Ovary (tissue), 9 donors: Measurements from ENCODE around the gene MKNK2. TPM values are rescaled to one million over a fixed set of nuclear protein-coding genes. Genes with fewer than 3 reads are reported as not detected.
"Not testable (repeated sequence)": the region's sequence is repeated elsewhere in the genome, so short reads cannot be mapped to it uniquely, and the experiment has no call there.

Experiments used
- DNase-seq, 5 donors: peaks; one replicate each; pipeline ENCODE4 v3.0.0-alpha.2; 2019 to 2020
- H3K27ac ChIP-seq, 2 donors: fragments of 200-600 bp; one replicate each; pipeline versions ENCODE4 v1.5.1 to v1.8.0; 2019 to 2022
- H3K27me3 ChIP-seq: fragments of 200-600 bp; one replicate; pipeline ENCODE4 v1.8.0; 2022
- H3K36me3 ChIP-seq: fragments of 200-600 bp; sonication (generic); one replicate; pipeline ENCODE4 v1.5.1; 2019
- H3K4me1 ChIP-seq: one replicate; pipeline ENCODE4 v1.8.1; 2013; ENCODE audit warnings: mild to moderate bottlenecking, moderate library complexity; ENCODE audit not compliant: insufficient read depth
- H3K4me3 ChIP-seq: fragments of 200-600 bp; sonication (generic); one replicate; pipeline ENCODE4 v1.5.1; 2017
- H3K9me3 ChIP-seq, 2 donors: fragments of 200-600 bp in 1 of 2; sonication (generic) in 1 of 2; one replicate each; pipeline versions ENCODE4 v1.5.1 to v1.8.1; 2013 to 2019; ENCODE audit warnings: mild to moderate bottlenecking in 1 of 2, moderate library complexity in 1 of 2
- EP300 ChIP-seq: sonication (generic); formaldehyde crosslinking; IDR thresholded peaks from one replicate; pipeline ENCODE4 v1.6.1; 2017; ENCODE audit warnings: antibody characterized with exemption
- POLR2A ChIP-seq: fragments of 450-650 bp; IDR thresholded peaks from one replicate; pipeline ENCODE4 v1.6.1; 2017; ENCODE audit warnings: antibody characterized with exemption, mild to moderate bottlenecking, moderate library complexity
- WGBS, 3 donors: extraction: QIAGEN DNeasy Blood & Tissue Kit in 1 of 3; methylation state at CpG; one replicate each; pipeline versions ENCODE4 v1.1.5 to v1.1.7; 2013 to 2017; 5-methylcytosine and 5-hydroxymethylcytosine counted together
- intact Hi-C, 4 donors: fragments of 100-400 bp; cut with DNase I; formaldehyde crosslinking; loops; one replicate each; pipeline versions ENCODE4 v1.11.0 to v1.15.1; 2022 to 2023
- polyA plus RNA-seq, 2 donors: library from polyadenylated mRNA; stranded (reverse); fragments of 200-250 nt in 1 of 2; fragments of 350-450 nt in 1 of 2; fragmentation: Illumina TruSeq in 1 of 2; extraction: RNeasy Lipid Tissue Mini Kit (QIAGEN cat#74804) in 1 of 2; gene quantifications; one replicate each; pipeline ENCODE4 v1.2.3, GENCODE V29; 2013 to 2014
- total RNA-seq, 7 donors: library from RNA; depleted of rRNA in 2 of 7; stranded (reverse); fragments of >200 nt in 2 of 7; fragmentation: NEBNext Ultra II Directional in 3 of 7; extraction: Animal tissue kit (Norgen Biotek cat#: 25700) in 3 of 7; gene quantifications; one replicate each; pipeline versions ENCODE4 v1.1.0 to v1.2.4, GENCODE V29; 2016 to 2023
- TF ChIP-seq, protein P1 (sequence below), 3 donors: fragments of 450-650 bp in 2 of 3; fragments of 200-600 bp in 1 of 3; IDR thresholded peaks; one replicate each; pipeline versions ENCODE4 v1.5.1 to v1.8.0; 2016 to 2022; ENCODE audit warnings: antibody characterized with exemption in 3 of 3, mild to moderate bottlenecking in 1 of 3
- donor health status: DM: no; HTN: no; CAD: no; lungs with moderate emphysema.
- donor health status: DM: no; HTN: no; CAD: no.
- donor health status: Bipolar disorder and iron deficiency.
- donor health status: DM: yes; HTN: yes; CAD: no.
- donor health status: DM: no; HTN: no; CAD: no.
- donor health status: DM: yes; HTN: yes; CAD: no.

The MKNK2 gene
- total and polyA plus RNA-seq, 9 donors: 22.1 to 186 (median 110) TPM

DNA sequence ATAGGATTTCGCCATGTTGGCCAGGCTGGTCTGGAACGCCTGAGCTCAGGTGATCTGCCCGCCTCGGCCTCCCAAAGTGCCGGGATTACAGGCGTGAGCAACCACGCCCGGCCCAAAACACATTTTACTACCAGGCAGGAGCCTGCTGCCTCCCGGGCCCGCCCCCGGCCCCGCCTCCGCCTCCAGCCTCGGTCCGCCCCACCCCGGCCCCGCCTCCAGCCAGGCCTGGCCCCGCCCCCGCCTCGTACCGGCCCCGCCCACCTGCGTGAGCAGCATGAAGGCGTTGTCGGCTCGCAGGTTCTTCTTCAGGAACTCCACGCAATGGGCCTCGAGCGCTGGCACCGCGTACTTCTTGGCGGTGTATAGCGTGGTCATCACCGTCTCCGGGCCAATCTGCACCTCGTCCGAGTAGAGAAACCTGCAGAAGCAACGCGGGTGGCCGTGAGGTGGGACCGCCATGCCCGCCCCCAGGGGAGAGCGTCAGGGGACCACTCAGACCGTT is 58.2 kb downstream of the MKNK2 start:
- WGBS, 3 donors: 81 to 86% (median 85%) methylated on average over 43 to 44 of the region's 44 CpGs
- H3K27ac ChIP-seq: no peak overlapping the region
- DNase-seq: peak in 2 of 5 donors; percentile 30 to 31
- TF ChIP-seq, protein P1, sequence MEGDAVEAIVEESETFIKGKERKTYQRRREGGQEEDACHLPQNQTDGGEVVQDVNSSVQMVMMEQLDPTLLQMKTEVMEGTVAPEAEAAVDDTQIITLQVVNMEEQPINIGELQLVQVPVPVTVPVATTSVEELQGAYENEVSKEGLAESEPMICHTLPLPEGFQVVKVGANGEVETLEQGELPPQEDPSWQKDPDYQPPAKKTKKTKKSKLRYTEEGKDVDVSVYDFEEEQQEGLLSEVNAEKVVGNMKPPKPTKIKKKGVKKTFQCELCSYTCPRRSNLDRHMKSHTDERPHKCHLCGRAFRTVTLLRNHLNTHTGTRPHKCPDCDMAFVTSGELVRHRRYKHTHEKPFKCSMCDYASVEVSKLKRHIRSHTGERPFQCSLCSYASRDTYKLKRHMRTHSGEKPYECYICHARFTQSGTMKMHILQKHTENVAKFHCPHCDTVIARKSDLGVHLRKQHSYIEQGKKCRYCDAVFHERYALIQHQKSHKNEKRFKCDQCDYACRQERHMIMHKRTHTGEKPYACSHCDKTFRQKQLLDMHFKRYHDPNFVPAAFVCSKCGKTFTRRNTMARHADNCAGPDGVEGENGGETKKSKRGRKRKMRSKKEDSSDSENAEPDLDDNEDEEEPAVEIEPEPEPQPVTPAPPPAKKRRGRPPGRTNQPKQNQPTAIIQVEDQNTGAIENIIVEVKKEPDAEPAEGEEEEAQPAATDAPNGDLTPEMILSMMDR (IDR thresholded peaks at IDR 0.05): no peak
- TF ChIP-seq EP300 (no peak), POLR2A (no peak)
- no peak overlapping the region for H3K4me3 ChIP-seq
- peaks cover 2% of the 10 kb centered on the region for H3K36me3 ChIP-seq
- H3K4me1 ChIP-seq: no peaks in the 10 kb centered on the region
- no peaks in the 10 kb centered on the region for H3K9me3 ChIP-seq
- intact Hi-C loops: no loop called here
- H3K27me3 ChIP-seq: no peaks in the 10 kb centered on the region

GRCh38 chr19:1991018-1991913 is 59.8 kb downstream of the MKNK2 start:
- intact Hi-C loops: no loop called here

GRCh38 chr19:1990230-1991017 is 60.6 kb downstream of the MKNK2 start:
- WGBS, 3 donors: 90 to 93% (median 93%) methylated on average over 34 of the region's 34 CpGs
- peaks cover 2% of the 10 kb centered on the region for H3K36me3 ChIP-seq
- TF ChIP-seq EP300: no peak
- no peak for TF ChIP-seq POLR2A
- TF ChIP-seq, protein P1 (IDR thresholded peaks at IDR 0.05): no peak

More at GRCh38 chr19:1991018-1991913, 59.8 kb downstream of the MKNK2 start:
- no peak for DNase-seq
- Histone ChIP-seq H3K4me3 (no peak overlapping the region), H3K4me1 (no peaks in the 10 kb centered on the region), H3K27ac (no peak overlapping the region), H3K36me3 (peaks cover 2% of the 10 kb centered on the region), H3K27me3 (no peaks in the 10 kb centered on the region), H3K9me3 (no peaks in the 10 kb centered on the region)
- 84 to 86% (median 85%) methylated on average over 30 of the region's 30 CpGs for WGBS, 3 donors
- TF ChIP-seq EP300 (no peak), POLR2A (no peak)
- TF ChIP-seq, protein P1 (IDR thresholded peaks at IDR 0.05): no peak

DNA sequence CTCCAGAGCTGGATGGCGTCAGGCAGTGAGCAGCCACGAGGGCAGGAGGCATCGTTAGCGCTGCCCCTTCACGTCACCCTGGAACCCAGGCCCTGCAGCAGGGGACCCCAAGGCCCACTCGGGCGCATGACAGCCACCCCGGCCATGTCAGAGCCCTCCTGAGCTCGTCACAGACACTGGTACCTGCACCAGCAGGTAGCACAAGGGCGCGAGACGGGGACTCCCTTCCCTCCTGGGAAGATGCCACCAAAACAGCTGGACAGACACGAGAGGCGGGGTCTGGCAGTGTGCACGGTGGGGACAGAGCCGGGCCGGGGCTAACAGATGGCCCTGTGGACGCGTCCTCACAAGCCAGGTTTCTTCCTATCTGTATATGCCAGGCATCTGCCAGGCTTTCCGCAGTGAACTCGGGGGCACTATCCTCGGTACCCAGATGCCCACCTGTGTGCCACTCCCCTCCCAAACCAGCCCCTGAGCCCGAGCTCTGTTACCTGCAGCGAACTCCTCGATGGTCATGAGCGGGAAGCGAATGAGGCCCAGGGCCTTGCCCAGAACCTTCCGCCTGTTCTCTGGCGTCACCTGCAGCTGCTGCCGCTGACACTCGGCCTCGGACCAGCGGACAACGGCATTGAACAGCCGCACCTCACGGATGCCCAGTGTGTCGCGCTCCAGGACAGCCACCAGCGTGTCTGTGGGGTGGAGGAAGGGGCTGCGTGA is 61.4 kb downstream of the MKNK2 start:
- peak in 1 of 5 donors; percentile 27 for DNase-seq
- H3K27ac ChIP-seq: no peak overlapping the region
- no peaks in the 10 kb centered on the region for H3K9me3 ChIP-seq
- H3K4me3 ChIP-seq: no peak overlapping the region
- H3K36me3 ChIP-seq: peaks cover 2% of the 10 kb centered on the region
- H3K27me3 ChIP-seq: no peaks in the 10 kb centered on the region
- intact Hi-C loops: no loop called here
- WGBS, 3 donors: 88 to 90% (median 89%) methylated on average over 40 of the region's 40 CpGs
- TF ChIP-seq POLR2A: no peak
- no peak for TF ChIP-seq EP300
- TF ChIP-seq, protein P1 (IDR thresholded peaks at IDR 0.05): no peak
- no peaks in the 10 kb centered on the region for H3K4me1 ChIP-seq

More at GRCh38 chr19:1990230-1991017, 60.6 kb downstream of the MKNK2 start:
- intact Hi-C loops: no loop called here
- no peak overlapping the region for H3K4me3 ChIP-seq
- H3K27ac ChIP-seq: no peak overlapping the region
- DNase-seq: peak in 1 of 5 donors; percentile 26
- no peaks in the 10 kb centered on the region for H3K4me1 ChIP-seq
- no peaks in the 10 kb centered on the region for H3K9me3 ChIP-seq
- H3K27me3 ChIP-seq: no peaks in the 10 kb centered on the region

- intact Hi-C loops, H3K4me1 ChIP-seq, H3K27ac ChIP-seq, H3K36me3 ChIP-seq, H3K9me3 ChIP-seq, DNase-seq, H3K27me3 ChIP-seq, H3K4me3 ChIP-seq: not testable (repeated sequence)
- WGBS, 3 donors: 79 to 86% (median 82%) methylated on average over 10 of the region's 10 CpGs
These were observed 62.6 kb downstream of the MKNK2 start for GRCh38 chr19:1988464-1988863.
